Sciatic nerve (tissue), 2 donors: ENCODE measurements around the gene TFF2. TPM values are rescaled to one million over a fixed set of nuclear protein-coding genes. Genes with fewer than 3 reads are reported as not detected.

ENCODE experiments used
- ATAC-seq: fragments of 200-7000 bp; cut with Tn5 transposase; one replicate; pipeline ENCODE4 v1.9.1; 2020; ENCODE audit warnings: mild to moderate bottlenecking, moderate library complexity
- DNase-seq: peaks from one replicate; pipeline ENCODE4 v3.0.0-alpha.2; 2020; ENCODE audit warnings: low spot score
- intact Hi-C: fragments of 100-400 bp; cut with DNase I; formaldehyde crosslinking; loops from one replicate; pipeline ENCODE4 v1.14.2; 2022
- total RNA-seq: library from RNA; stranded (reverse); fragmentation: NEBNext Ultra II Directional; extraction: Animal tissue kit (Norgen Biotek cat#: 25700); gene quantifications from one replicate; pipeline ENCODE4 v1.2.1, GENCODE V29; 2021
- donor health status: DM: no; HTN: no; CAD: no.
- donor health status: DM: no; HTN: no; CAD: no.

TFF2 gene, protein sequence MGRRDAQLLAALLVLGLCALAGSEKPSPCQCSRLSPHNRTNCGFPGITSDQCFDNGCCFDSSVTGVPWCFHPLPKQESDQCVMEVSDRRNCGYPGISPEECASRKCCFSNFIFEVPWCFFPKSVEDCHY
- total RNA-seq: not detected

DNA sequence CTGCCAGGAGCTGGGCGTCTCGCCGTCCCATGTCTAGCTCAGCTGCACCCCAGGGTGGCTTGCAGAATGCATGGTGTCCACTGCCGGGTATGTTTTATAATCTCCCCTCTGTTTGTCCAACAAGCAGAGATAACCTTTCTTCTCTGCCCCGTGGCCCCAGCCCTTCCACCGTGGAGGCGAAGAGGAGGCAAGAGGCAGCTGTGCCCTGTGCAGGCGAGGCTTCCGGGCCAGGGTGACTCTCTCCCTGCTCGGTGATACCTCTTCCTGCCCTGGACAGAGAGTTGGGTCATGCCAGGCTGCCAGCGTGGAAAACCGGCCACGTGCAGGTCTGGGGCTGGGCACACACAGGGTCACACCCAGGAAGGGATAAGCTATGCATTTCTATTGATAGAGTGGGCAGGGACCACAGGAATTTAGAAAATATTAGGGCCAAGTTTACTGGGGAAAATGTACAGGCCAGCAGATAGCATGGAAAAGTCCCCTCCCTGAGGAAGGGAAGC lies at the start of gene TFF2:
Gene TFF2 (minus strand): TSS at position 68 of the 500 bp plus-strand sequence. CDS start 37 bp downstream, at position 31.
- DNase-seq (peak; percentile 37), ATAC-seq (no peak)
- intact Hi-C loops: no loop called here

DNA sequence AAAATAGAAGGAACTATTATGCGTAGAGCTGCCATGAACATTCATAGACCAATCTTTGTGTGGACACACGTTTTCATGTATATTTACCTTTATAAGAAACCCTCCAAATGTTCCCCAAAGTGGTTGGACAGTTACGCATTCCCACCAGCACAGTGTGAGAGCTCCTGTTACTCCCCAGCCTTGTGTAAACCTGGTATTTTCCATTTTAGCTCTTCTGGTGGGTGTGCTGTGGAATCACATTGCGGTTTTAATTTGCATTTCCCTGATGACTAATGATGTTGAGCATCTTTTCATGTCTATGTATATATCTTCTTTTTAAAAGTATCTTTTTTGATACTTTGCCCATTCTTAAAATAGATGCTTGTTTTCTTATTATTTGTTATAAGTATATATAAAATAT lies 49.7 kb upstream of the TFF2 start:
- ATAC-seq (no peak), DNase-seq (no peak)
- intact Hi-C loops: no loop called here

DNA sequence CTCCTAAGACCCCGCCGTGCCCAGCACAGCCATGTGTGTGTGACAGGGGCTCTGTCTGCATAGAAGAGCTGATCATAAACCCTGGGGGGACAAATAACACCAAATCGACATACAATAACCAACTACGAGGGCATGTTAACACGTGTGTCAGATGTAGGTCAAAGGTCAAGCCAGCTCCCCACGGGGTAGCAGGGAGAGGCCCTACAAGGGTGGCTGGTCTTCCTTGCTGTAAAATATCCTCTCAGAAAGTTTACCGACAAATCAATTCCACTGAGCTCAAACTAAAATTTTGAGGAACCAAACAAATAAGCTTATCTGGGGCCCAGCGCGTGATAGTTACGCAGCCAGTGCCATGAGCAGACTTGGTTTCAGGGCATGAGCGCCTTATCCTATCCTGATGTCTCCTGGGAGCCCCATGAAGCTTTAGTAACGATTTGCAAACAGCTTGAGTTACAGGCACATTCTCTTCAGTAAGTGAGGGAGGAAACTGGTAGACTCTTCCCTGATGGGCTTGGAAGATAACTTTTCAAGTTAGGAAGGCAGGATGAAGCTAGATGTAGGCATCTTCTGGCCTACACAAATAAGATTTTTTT lies 47.7 kb upstream of the TFF2 start:
- intact Hi-C loops: no loop called here
- DNase-seq: no peak
- ATAC-seq: no peak

DNA sequence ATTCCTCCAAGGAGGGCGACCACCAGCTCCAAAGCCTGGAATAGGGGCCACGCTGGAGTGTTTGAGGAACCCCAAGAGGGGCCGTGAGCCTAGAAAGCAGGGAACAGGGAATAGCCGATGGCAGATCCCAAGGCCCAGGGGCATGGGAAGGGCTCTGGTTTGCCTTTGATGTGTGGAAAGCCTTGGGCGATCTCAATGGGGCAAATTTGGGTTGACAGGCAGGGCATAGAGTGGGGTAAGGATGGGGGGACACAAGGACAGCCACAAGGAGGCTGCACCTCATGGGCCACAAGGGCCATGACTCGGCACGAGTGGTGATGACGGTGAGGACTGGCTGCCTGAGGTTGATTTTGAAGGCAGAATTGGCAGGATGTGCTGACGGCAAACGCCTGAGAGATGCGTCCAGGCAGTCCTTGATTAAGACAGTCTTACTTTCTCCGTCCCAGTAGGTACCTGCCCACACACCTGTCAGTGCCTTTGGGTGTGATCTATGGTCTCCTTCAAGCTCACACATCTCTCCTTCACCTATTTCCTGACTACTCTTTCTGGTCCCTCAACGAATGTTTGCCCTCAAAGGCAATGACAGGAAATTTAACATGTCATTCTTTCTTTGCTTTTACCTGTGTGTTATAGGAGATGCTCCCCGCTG lies 47.1 kb upstream of the TFF2 start:
- DNase-seq: no peak
- no peak for ATAC-seq
- intact Hi-C loops: no loop called here

DNA sequence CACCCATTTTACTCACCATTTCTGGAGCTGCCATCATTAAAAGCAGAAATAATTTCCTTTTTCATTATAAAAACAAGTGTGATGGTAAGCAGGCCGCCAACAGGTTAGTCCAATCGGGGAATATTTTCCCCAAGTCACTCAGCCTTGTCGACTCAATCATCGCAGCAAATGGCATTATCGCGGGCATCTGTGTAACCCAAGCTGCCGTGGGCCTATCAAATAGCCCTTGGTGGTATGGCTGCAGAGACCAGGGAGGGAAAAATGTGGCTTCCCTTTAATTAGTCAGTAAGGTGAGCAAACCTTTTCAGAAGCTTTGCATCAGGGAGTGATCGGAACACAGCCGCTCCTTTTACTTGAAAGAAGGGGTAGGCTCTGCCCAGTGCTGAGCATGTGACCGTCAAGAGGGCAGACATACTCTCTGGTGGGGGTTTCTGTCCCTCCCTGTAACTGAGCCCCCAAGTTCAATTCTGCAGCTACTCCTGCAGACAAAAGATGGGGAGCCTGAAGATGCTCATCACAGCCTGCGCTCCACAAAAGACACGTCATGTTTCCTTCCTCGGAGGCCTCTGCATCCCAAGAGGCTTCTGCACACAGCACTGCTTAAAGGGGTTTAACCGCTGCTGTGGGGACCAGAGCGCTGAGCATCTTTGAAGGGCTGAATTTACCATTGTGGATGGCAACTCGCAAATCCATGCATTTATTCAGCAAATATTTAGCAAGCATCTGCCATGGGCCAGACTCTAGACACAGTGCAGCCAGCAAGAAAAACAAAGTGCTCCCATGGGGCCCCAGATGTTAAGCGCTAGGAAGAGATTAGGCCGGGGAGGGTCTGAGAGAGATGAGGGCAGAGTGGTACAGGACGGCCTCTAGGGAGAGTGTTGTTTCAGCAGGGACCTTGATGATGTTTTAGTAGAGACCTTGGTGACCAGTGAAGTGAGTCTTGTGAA lies 46.3 kb upstream of the TFF2 start:
- ATAC-seq (no peak), DNase-seq (no peak)
- intact Hi-C loops: no loop called here

DNA sequence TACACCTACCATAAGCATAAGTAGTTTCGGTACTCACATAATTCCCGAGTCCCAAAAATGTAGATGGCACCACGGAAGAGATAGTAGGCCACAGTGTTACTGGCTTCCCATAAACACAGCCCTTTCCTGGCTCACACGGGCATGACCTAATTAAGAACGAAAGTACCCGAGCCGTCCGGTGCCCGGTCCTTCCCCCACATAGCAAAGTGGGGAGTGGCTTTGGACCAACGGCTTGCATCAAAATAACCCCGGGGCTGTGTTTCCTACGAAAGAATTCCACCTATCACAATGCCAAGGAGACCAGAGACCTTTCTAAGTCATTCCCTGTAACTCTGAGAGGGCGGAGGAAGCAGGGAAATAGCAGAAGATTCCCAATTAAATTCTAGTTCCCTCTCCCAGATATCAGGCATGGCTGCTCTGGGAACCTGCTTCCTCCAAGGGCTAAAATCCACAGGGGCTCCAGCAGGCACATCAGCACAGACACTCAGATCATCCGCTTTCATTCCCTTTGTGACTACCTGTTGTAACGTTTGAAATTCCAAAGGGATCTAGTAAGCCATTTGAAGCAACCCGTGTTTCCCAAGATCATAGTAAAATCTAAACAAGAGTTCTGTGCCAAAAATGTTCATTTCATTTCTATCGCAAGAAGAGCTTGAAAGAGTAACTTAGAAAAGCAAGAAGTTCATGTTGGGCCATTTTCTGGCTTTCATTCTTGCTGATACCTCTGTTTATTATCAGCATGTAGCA lies 45.3 kb upstream of the TFF2 start, which contains the start of gene TMPRSS3:
Gene TMPRSS3 (minus strand): TSS at position 148 of the 747 bp plus-strand sequence. CDS start 635 bp downstream, outside the sequence.
- ATAC-seq (no peak), DNase-seq (no peak)
- intact Hi-C loops: no loop called here

DNA sequence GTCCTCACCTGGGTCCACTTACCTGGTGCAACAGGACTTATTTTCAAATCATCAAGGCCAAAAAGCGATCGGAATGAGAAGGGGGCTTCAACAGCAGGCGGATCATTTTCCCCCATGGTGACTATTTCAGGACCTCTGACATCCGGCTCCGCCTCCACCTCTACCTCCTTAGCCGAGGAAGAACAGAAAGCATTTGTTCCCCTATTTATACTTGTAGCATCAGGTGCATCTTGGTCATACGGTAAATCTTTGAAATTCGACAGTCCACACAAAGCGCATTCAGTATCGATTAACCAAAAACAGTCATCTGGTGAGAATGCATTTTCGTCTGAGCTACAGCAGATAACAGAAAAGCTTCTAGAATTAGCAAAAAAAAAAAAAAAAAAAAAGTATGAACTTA lies 44.5 kb upstream of the TFF2 start:
- ATAC-seq (no peak), DNase-seq (no peak)
- intact Hi-C loops: no loop called here

DNA sequence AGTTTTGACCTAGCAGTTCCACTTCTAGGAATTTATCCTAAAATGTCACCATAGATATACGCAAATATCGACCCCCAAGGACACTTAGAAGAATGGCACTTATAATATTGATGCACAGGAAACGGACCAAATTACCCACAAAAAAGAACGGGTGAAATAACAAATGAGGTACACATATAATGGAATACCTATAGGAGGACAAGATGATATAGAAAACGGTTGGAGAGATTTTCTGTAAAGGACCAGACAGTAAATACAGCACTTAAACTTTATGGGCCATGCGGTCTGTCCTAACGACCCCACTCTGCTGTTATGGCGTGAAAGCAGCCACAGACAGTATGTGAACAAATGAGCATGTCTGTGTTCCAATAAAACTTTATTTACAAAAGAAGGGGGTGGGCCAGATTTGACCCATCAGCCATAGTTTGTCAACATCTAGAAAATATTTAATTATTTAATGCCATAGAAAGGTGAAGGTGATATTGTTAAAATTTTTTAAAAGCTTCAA lies 42.7 kb upstream of the TFF2 start:
- no peak for ATAC-seq
- no peak for DNase-seq
- intact Hi-C loops: no loop called here

DNA sequence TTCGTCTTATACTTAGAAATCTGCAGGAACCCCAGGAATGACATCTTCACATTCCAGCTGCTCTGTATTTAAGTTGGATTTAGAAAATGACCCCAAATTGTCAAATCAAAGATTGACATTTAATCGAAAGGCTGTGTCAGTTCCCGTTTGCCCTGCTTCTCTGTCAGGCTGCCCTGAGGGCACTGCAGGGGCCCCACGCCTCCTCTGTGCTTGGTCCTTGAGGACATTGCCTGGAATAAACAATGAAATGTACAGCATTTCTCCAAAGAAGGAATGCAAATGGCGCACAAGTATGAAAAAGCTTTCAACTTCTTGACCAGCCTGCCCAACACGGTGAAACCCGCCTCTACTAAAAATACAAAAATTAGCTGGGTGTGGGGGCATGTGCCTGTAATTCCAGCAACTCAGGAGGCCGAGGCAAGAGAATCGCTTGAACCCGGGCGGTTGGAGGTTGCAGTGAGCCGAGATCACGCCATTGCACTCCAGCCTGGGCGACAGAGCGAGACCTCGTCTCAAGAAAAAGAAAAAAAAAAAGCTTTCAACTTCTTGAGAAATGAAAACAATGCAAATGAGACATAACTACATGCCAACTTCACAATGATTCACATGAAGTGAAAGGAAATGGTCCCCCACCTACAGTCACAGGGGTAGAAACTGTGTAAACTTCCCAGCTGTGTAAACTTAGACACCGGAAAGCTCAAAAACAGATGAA lies 42.1 kb upstream of the TFF2 start:
- DNase-seq: no peak
- no peak for ATAC-seq
- intact Hi-C loops: no loop called here

DNA sequence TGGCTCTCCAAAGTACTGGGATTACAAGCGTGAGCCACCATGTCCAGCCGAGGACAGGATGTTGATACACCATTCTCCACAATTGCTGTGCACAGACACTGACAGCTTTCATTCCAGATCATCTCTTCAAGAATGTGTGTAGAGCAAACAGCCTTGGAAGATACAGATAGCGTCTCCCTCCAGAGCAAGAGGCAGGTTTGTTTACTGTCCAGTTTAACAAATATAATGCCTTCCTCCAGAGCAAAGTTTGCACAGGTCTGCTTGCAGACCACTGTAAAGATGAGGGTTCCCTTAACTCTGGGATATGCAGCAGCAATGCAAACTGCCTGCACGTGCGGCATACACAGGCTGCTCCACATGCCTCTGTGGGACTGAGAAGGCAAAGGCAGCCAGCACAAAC lies 40.5 kb upstream of the TFF2 start:
- intact Hi-C loops: no loop called here
- ATAC-seq: no peak
- DNase-seq: no peak

DNA sequence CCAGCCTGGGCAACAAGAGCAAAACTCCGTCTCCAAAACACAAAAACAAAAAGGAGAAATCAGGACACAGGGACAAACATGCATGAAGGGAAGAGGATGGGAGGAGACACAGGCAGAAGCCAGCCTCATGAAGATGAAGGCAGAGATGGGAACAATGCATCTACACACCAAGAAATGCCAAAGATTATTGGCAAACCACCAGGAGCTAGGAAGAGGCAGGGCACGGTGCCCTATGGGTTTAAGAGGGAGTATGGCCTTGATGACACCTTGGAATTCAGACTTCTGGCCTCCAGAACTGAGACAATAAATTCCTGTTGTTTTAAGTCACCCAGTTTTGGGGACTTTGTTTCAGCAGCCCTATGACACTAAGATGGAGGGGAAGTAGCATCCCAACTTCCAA lies 39.9 kb upstream of the TFF2 start:
- ATAC-seq: no peak
- intact Hi-C loops: no loop called here
- DNase-seq: no peak

DNA sequence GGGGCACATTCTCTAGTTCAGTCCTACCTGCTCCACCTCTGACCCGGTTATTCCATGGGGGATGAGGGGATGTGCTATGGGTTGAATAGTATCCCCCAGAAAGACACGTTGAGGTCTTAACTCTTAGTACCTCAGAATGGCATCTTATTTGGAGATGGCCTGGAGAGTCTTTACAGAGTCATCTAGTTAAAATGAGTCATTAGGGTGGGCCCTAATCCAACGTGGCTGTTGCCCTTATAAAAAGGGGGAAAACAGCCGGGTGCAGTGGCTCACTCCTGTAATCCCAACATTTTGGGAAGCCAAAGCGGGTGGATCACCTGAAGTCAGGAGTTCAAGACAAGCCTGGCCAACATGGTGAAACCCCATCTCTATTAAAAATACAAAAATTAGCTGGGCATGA lies 39.4 kb upstream of the TFF2 start:
- ATAC-seq (no peak), DNase-seq (no peak)
- intact Hi-C loops: no loop called here

DNA sequence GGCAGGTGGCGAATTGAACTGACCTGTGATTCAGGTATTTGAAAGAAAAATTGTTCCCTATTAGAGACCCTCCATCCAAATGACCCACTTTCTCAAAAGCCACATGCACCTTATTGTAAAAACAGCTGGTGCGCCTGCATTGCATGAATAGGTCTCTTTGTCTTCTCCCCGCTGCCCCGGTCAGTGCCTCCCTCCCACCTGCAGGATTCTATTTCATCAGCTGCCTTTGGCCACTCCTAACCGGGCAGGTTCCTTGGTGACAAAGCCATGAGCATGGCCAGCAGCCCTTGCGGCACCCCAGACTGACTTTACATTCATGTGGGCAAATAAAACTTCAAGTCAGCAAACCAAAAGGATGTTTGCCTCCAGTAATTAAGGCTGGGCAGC lies 38.6 kb upstream of the TFF2 start:
- ATAC-seq: no peak
- DNase-seq: no peak
- intact Hi-C loops: no loop called here

DNA sequence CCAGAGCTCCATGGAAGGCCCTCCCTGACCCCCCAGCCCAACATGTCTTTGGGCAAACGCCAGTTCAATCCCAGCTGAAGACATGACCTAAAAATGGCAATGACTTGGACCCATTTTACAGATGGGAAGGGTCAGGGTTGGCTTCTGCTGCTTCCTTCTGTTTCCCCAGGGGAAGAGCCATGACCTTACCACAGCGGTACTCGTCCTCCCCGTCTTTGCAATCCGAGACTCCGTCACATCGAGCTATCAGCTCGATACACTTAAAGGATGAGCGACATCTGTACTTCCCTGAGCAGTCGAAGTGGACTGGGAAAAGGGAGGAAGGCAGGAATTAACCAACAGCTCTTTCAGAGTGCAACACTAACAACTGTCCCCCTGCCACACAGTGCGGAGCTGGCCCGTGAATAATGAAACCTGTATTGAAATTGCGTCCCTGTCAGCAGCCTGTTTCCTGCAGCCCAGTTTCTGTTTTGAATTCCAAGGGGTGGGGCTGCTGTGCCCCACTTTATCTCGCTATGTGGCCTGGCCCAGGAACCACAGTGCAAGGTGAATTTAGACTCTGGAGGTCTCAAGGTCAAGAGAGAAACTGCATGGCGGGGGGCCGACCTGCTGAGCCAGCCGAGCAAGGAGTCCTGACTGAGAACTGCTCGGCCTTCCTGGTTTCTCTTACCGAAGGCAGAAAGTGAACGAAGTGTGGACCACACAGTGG lies 38.1 kb upstream of the TFF2 start:
- intact Hi-C loops: no loop called here
- DNase-seq: no peak
- ATAC-seq: no peak

DNA sequence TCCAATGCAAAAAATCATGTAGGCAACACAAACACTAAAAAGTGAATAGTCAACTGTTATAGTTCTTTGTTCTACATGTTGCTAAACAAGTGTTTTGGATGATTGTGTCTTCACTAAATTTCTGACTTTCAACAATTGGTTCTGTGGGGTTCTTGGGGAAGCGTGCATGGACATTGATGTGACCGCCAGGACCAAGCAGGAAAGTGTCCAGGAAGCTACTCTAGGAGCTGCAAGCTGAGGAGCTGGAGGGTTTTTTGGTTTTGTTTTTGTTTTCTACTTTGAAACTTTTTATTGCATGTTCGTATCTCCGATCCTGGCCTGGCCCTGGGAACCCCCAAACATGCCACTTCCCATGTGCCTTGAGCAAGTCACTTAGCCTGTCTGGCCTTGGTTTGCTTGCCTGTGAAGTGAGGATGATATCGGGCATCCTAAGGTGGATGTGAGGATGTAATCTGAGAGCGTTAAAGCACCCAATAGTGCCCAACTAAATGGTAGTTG lies 37.1 kb upstream of the TFF2 start:
- ATAC-seq: no peak
- no peak for DNase-seq
- intact Hi-C loops: no loop called here

DNA sequence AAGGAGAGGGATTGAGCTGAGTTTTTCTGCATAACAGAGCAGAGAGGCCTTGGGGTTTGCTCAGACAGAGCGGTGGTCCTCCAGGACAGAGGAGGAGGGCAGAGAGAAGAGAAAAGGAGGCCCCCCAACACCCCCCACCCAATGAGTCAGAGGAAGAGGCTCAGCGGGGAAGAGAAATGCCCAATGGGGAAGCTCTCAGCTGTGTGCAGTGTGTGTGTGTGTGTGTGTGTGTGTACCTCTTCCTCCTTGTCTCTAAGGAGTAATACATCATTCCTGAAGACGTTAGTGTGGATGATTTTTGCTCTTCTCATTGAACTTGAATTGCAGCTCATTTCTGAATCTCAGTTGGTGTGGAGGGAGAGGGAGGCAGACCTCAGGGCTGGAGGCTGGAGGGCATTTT lies 36.4 kb upstream of the TFF2 start:
- DNase-seq (no peak), ATAC-seq (no peak)
- intact Hi-C loops: no loop called here

DNA sequence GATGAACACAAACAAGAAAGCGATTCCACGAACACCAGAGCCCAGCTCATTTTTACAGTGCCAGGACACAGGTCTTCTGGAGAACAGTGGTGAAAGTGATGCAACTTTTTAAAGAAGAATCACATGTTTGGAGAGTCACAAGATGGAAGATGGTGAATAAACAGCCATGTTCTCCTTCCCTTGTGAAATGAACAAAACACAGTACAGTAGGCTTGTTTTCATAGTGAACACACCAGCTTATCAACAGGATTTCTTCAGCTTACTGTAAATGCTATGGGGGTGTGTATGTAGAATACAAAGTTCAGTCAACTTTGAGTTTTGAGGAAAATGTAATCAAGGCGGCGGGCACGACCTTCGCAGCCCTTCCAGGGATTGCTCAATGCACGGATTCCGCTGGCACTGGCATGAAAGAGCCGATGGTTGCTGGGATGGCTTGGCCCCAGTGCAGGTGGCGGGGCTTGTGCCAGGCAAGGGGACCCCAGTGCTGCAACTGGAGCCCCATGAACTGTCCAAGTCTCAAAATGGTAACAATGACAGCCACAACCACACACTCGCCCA lies 35.3 kb upstream of the TFF2 start:
- ATAC-seq: no peak
- DNase-seq: no peak
- intact Hi-C loops: no loop called here
